Stimulated activated CD4-positive, alpha-beta T cell treated with anti-CD3 and anti-CD28 coated beads, Interleukin-4, amount 100 ng/mL, for 24 hours (primary cell): ENCODE results near the gene TMEM240.
"Not testable (repeated sequence)": the region's sequence is repeated elsewhere in the genome, so short reads cannot be mapped to it uniquely, and the experiment has no call there.

ENCODE experiments used
- DNase-seq: peaks from one replicate; pipeline ENCODE4 v3.0.0-alpha.2; 2020

The TMEM240 gene

GRCh38 chr1:1490633-1491230, 49.7 kb downstream of the TMEM240 start:
- no peak for DNase-seq

- no peak for DNase-seq
Measured at GRCh38 chr1:1489861-1490260, 50.6 kb downstream of the TMEM240 start.

- no peak for DNase-seq
Measured at GRCh38 chr1:1489231-1489630, 51.2 kb downstream of the TMEM240 start.

- DNase-seq, result no peak
Measured at GRCh38 chr1:1487701-1488100, 52.7 kb downstream of the TMEM240 start.

GRCh38 chr1:1485755-1486317, 54.6 kb downstream of the TMEM240 start:
- not testable (repeated sequence) for DNase-seq

- not testable (repeated sequence) for DNase-seq
Measured at GRCh38 chr1:1484976-1485750, 55.3 kb downstream of the TMEM240 start.
